ENCODE measurements around the gene TAF11L2. TPM values are rescaled to one million over a fixed set of nuclear protein-coding genes. Genes with fewer than 3 reads are reported as not detected.
A peak's percentile ranks its signal among the peaks of the same experiment; 100 is the strongest.
"Not testable (repeated sequence)": the region's sequence is repeated elsewhere in the genome, so short reads cannot be mapped to it uniquely, and the experiment has no call there.

The TAF11L2 gene
- not detected for total RNA-seq
- not detected for polyA plus RNA-seq
- total RNA-seq = not detected

DNA sequence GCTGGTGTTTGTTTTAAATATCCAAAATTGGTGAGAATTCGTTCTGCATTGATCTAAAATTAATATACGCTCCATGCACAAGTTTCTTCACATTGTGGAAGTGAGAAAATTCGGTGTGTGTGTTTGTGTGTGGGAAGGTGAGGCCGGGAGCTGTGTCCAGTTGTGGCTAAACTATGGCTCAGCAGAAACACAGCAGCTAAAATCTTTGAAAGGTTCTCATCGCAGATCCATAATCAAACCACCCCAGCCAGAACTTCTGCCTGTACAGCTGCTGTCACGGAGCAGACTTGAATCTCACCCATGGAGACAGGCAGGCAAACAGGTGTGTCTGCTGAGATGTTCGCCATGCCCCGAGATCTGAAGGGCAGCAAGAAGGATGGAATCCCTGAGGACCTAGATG is at the start of gene TAF11L2:
Gene TAF11L2, plus strand, starts transcription at position 301 of the 400 bp plus-strand sequence.
- H3K36me3 Mint-ChIP-seq; H3K27me3 Mint-ChIP-seq; H3K9me3 ChIP-seq (ENCODE audit: control insufficient read depth in 2 of 3, low read length in 3 of 3); H3K27me3 ChIP-seq (ENCODE audit: control insufficient read depth in 2 of 2, insufficient read depth in 2 of 2, low read length in 2 of 2); ATAC-seq; H3K4me3 Mint-ChIP-seq; DNase-seq; H3K4me3 ChIP-seq (ENCODE audit: low read length); POLR2A ChIA-PET; intact Hi-C loops (cut with micrococcal nuclease); H3K4me1 Mint-ChIP-seq; CTCF ChIA-PET; H3K36me3 ChIP-seq (ENCODE audit: control insufficient read depth in 2 of 3, insufficient read depth in 3 of 3, low read length in 3 of 3); H3K4me1 ChIP-seq (ENCODE audit: control insufficient read depth in 2 of 2, insufficient read depth in 2 of 2, low read length in 2 of 2); H3K27ac ChIP-seq (ENCODE audit: low read depth, low read length): not testable (repeated sequence)
- Mint-ChIP-seq H3K9me3 (peaks cover 0 to 13% (median 2%) of the 10 kb centered on the region in 11 donors), H3K27ac (peak within 1 kb of the TSS in 1 of 9 donors; percentile 29)

GRCh38 chr5:17448877-17449276 is 49.2 kb upstream of the TAF11L2 start:
- ChIA-PET CTCF (no interaction called here), POLR2A (no interaction called here)
- Histone ChIP-seq H3K27ac (ENCODE audit: low read depth, low read length) (no peak overlapping the region), H3K27me3 (ENCODE audit: control insufficient read depth in 2 of 2, insufficient read depth in 2 of 2, low read length in 2 of 2) (no peaks in the 10 kb centered on the region), H3K4me1 (ENCODE audit: control insufficient read depth in 2 of 2, insufficient read depth in 2 of 2, low read length in 2 of 2) (no peaks in the 10 kb centered on the region), H3K4me3 (ENCODE audit: low read length) (no peak overlapping the region), H3K9me3 (ENCODE audit: control insufficient read depth in 2 of 3, low read length in 3 of 3) (no peaks in the 10 kb centered on the region), H3K36me3 (ENCODE audit: control insufficient read depth in 2 of 3, insufficient read depth in 3 of 3, low read length in 3 of 3) (no peaks in the 10 kb centered on the region)
- Mint-ChIP-seq H3K4me1 (peaks cover 0 to under 1% (median 0%) of the 10 kb centered on the region in 7 donors), H3K36me3 (peaks cover 0 to under 1% (median 0%) of the 10 kb centered on the region in 5 donors), H3K4me3 (no peak overlapping the region), H3K27me3 (no peaks in the 10 kb centered on the region), H3K27ac (no peak overlapping the region), H3K9me3 (peaks cover 0 to 23% (median 7%) of the 10 kb centered on the region in 11 donors)
- ATAC-seq = no peak
- DNase-seq = no peak
- intact Hi-C loops (cut with micrococcal nuclease) = no loop called here

GRCh38 chr5:17452936-17453335 is 45.1 kb upstream of the TAF11L2 start:
- ChIA-PET CTCF (no interaction called here), POLR2A (no interaction called here)
- H3K36me3 ChIP-seq (ENCODE audit: control insufficient read depth in 2 of 3, insufficient read depth in 3 of 3, low read length in 3 of 3) = no peaks in the 10 kb centered on the region
- no peaks in the 10 kb centered on the region for H3K4me1 Mint-ChIP-seq
- H3K27ac Mint-ChIP-seq = no peak overlapping the region
- intact Hi-C loops (cut with micrococcal nuclease) = no loop called here
- no peaks in the 10 kb centered on the region for H3K36me3 Mint-ChIP-seq
- DNase-seq (no peak), ATAC-seq (no peak)
- H3K9me3 ChIP-seq (ENCODE audit: control insufficient read depth in 2 of 3, low read length in 3 of 3) = no peaks in the 10 kb centered on the region
- no peak overlapping the region for H3K27ac ChIP-seq (ENCODE audit: low read depth, low read length)
- no peaks in the 10 kb centered on the region for H3K4me1 ChIP-seq (ENCODE audit: control insufficient read depth in 2 of 2, insufficient read depth in 2 of 2, low read length in 2 of 2)
- H3K9me3 Mint-ChIP-seq = peaks cover 0 to 32% (median 14%) of the 10 kb centered on the region in 11 donors
- no peak overlapping the region for H3K4me3 Mint-ChIP-seq
- no peaks in the 10 kb centered on the region for H3K27me3 ChIP-seq (ENCODE audit: control insufficient read depth in 2 of 2, insufficient read depth in 2 of 2, low read length in 2 of 2)
- no peak overlapping the region for H3K4me3 ChIP-seq (ENCODE audit: low read length)
- H3K27me3 Mint-ChIP-seq = no peaks in the 10 kb centered on the region

GRCh38 chr5:17455942-17456341 is 42.1 kb upstream of the TAF11L2 start:
- no peak for DNase-seq
- no peaks in the 10 kb centered on the region for H3K4me1 Mint-ChIP-seq
- intact Hi-C loops (cut with micrococcal nuclease) = no loop called here
- no peaks in the 10 kb centered on the region for H3K4me1 ChIP-seq (ENCODE audit: control insufficient read depth in 2 of 2, insufficient read depth in 2 of 2, low read length in 2 of 2)
- no peaks in the 10 kb centered on the region for H3K36me3 Mint-ChIP-seq
- H3K9me3 ChIP-seq (ENCODE audit: control insufficient read depth in 2 of 3, low read length in 3 of 3) = no peaks in the 10 kb centered on the region
- no peak overlapping the region for H3K27ac Mint-ChIP-seq
- no peaks in the 10 kb centered on the region for H3K36me3 ChIP-seq (ENCODE audit: control insufficient read depth in 2 of 3, insufficient read depth in 3 of 3, low read length in 3 of 3)
- CTCF ChIA-PET = no interaction called here
- H3K9me3 Mint-ChIP-seq = peaks cover 3 to 38% (median 15%) of the 10 kb centered on the region in 11 donors
- H3K27ac ChIP-seq (ENCODE audit: low read depth, low read length) = no peak overlapping the region
- no peak overlapping the region for H3K4me3 ChIP-seq (ENCODE audit: low read length)
- no peak for ATAC-seq
- POLR2A ChIA-PET = no interaction called here
- H3K4me3 Mint-ChIP-seq = no peak overlapping the region
- H3K27me3 Mint-ChIP-seq = no peaks in the 10 kb centered on the region
- no peaks in the 10 kb centered on the region for H3K27me3 ChIP-seq (ENCODE audit: control insufficient read depth in 2 of 2, insufficient read depth in 2 of 2, low read length in 2 of 2)

- H3K4me3 Mint-ChIP-seq = no peak overlapping the region
- H3K27me3 Mint-ChIP-seq = peaks cover 0 to 4% (median 0%) of the 10 kb centered on the region in 5 donors
- H3K36me3 Mint-ChIP-seq = no peaks in the 10 kb centered on the region
- H3K4me3 ChIP-seq (ENCODE audit: low read length) = no peak overlapping the region
- H3K9me3 Mint-ChIP-seq = peaks cover 7 to 38% (median 19%) of the 10 kb centered on the region in 11 donors
- no peak overlapping the region for H3K27ac ChIP-seq (ENCODE audit: low read depth, low read length)
- no peak for ATAC-seq
- DNase-seq = no peak
- H3K9me3 ChIP-seq (ENCODE audit: control insufficient read depth in 2 of 3, low read length in 3 of 3) = peaks cover 0 to 4% (median 0%) of the 10 kb centered on the region in 3 experiments
- POLR2A ChIA-PET = no interaction called here
- H3K4me1 Mint-ChIP-seq = no peaks in the 10 kb centered on the region
- no peaks in the 10 kb centered on the region for H3K27me3 ChIP-seq (ENCODE audit: control insufficient read depth in 2 of 2, insufficient read depth in 2 of 2, low read length in 2 of 2)
- no peak overlapping the region for H3K27ac Mint-ChIP-seq
- no peaks in the 10 kb centered on the region for H3K36me3 ChIP-seq (ENCODE audit: control insufficient read depth in 2 of 3, insufficient read depth in 3 of 3, low read length in 3 of 3)
- H3K4me1 ChIP-seq (ENCODE audit: control insufficient read depth in 2 of 2, insufficient read depth in 2 of 2, low read length in 2 of 2) = no peaks in the 10 kb centered on the region
- CTCF ChIA-PET = no interaction called here
- intact Hi-C loops (cut with micrococcal nuclease) = no loop called here
Measured at GRCh38 chr5:17461793-17462192, 36.2 kb upstream of the TAF11L2 start.

GRCh38 chr5:17463653-17464052 is 34.4 kb upstream of the TAF11L2 start:
- POLR2A ChIA-PET = no interaction called here
- H3K27me3 ChIP-seq (ENCODE audit: control insufficient read depth in 2 of 2, insufficient read depth in 2 of 2, low read length in 2 of 2) = no peaks in the 10 kb centered on the region
- H3K27me3 Mint-ChIP-seq = peaks cover 0 to 4% (median 0%) of the 10 kb centered on the region in 5 donors
- no peak overlapping the region for H3K27ac ChIP-seq (ENCODE audit: low read depth, low read length)
- ATAC-seq = no peak
- H3K36me3 Mint-ChIP-seq = no peaks in the 10 kb centered on the region
- DNase-seq = no peak
- H3K27ac Mint-ChIP-seq = no peak overlapping the region
- no peaks in the 10 kb centered on the region for H3K4me1 Mint-ChIP-seq
- no peaks in the 10 kb centered on the region for H3K4me1 ChIP-seq (ENCODE audit: control insufficient read depth in 2 of 2, insufficient read depth in 2 of 2, low read length in 2 of 2)
- peaks cover 4 to 37% (median 18%) of the 10 kb centered on the region in 11 donors for H3K9me3 Mint-ChIP-seq
- H3K4me3 ChIP-seq (ENCODE audit: low read length) = no peak overlapping the region
- intact Hi-C loops (cut with micrococcal nuclease) = no loop called here
- H3K36me3 ChIP-seq (ENCODE audit: control insufficient read depth in 2 of 3, insufficient read depth in 3 of 3, low read length in 3 of 3) = no peaks in the 10 kb centered on the region
- H3K4me3 Mint-ChIP-seq = no peak overlapping the region
- peaks cover 0 to 4% (median 0%) of the 10 kb centered on the region in 3 experiments for H3K9me3 ChIP-seq (ENCODE audit: control insufficient read depth in 2 of 3, low read length in 3 of 3)
- CTCF ChIA-PET = no interaction called here

- no peak overlapping the region for H3K4me3 Mint-ChIP-seq
- ChIA-PET CTCF (no interaction called here), POLR2A (no interaction called here)
- Histone ChIP-seq H3K4me3 (ENCODE audit: low read length) (no peak overlapping the region), H3K4me1 (ENCODE audit: control insufficient read depth in 2 of 2, insufficient read depth in 2 of 2, low read length in 2 of 2) (no peaks in the 10 kb centered on the region), H3K9me3 (ENCODE audit: control insufficient read depth in 2 of 3, low read length in 3 of 3) (no peaks in the 10 kb centered on the region), H3K36me3 (ENCODE audit: control insufficient read depth in 2 of 3, insufficient read depth in 3 of 3, low read length in 3 of 3) (no peaks in the 10 kb centered on the region), H3K27me3 (ENCODE audit: control insufficient read depth in 2 of 2, insufficient read depth in 2 of 2, low read length in 2 of 2) (no peaks in the 10 kb centered on the region), H3K27ac (ENCODE audit: low read depth, low read length) (no peak overlapping the region)
- ATAC-seq (no peak), DNase-seq (no peak)
- H3K9me3 Mint-ChIP-seq = peaks cover 0 to 9% (median 4%) of the 10 kb centered on the region in 11 donors
- H3K27me3 Mint-ChIP-seq = no peaks in the 10 kb centered on the region
- H3K36me3 Mint-ChIP-seq = no peaks in the 10 kb centered on the region
- intact Hi-C loops (cut with micrococcal nuclease) = no loop called here
- H3K27ac Mint-ChIP-seq = no peak overlapping the region
- H3K4me1 Mint-ChIP-seq = no peaks in the 10 kb centered on the region
Measured at GRCh38 chr5:17470064-17470463, 28.0 kb upstream of the TAF11L2 start.

Data from naive thymus-derived CD4-positive, alpha-beta T cell (primary cell).